Caco-2 (cell line): Measurements from ENCODE around the gene MYORG. TPM values are rescaled to one million over a fixed set of nuclear protein-coding genes. Genes with fewer than 3 reads are reported as not detected.

ENCODE experiments used
- BruUV-seq: library from RNA; stranded (reverse); fragments of 400-500 nt; replicated peaks from 2 replicates; lab custom pipeline; 2021; lab: Mats Ljungman, UMichigan
- CTCF ChIA-PET: fragments of 300-600 bp; sonication (Branson Sonifier 250); formaldehyde crosslinking; loops from one replicate; lab custom pipeline; 2022; ENCODE audit warnings: antibody characterized with exemption; lab: Charles Lee
- POLR2A ChIA-PET: fragments of 300-600 bp; sonication (Branson Sonifier 250); formaldehyde crosslinking; loops from one replicate; lab custom pipeline; 2022; ENCODE audit warnings: antibody characterized with exemption; lab: Charles Lee
- DNase-seq, 2 experiments: peaks; one replicate each; pipeline versions ENCODE4 v3.0.0 to v3.0.0-alpha.2; 2020 to 2022
- H3K27me3 ChIP-seq: replicated peaks from 2 replicates; pipeline ENCODE4 v1.6.0; 2011; ENCODE audit warnings: low read length; ENCODE audit not compliant: control insufficient read depth, insufficient read depth
- H3K36me3 ChIP-seq: 2 replicates; pipeline ENCODE4 v1.5.1; 2011; ENCODE audit warnings: low read length; ENCODE audit not compliant: control insufficient read depth, insufficient read depth
- H3K4me1 ChIP-seq: fragments of 250-450 bp; sonication (Bioruptor Pico); 2 replicates; pipeline ENCODE4 v1.5.1; 2020; ENCODE audit warnings: mild to moderate bottlenecking
- H3K4me3 ChIP-seq: 2 replicates; pipeline ENCODE4 v1.5.1; 2011; ENCODE audit warnings: low read depth, mild to moderate bottlenecking, control low read depth, low read length
- H3K9me3 ChIP-seq: fragments of 250-450 bp; sonication (Bioruptor Pico); 2 replicates; pipeline ENCODE4 v1.5.1; 2020; ENCODE audit warnings: mild to moderate bottlenecking, moderate library complexity
- H3K27ac Mint-ChIP-seq: one replicate; pipeline ENCODE4 v1.8.0; 2022; ENCODE audit warnings: mixed read lengths; ENCODE audit not compliant: unreplicated experiment
- H3K27me3 Mint-ChIP-seq: one replicate; pipeline ENCODE4 v1.8.0; 2022; ENCODE audit warnings: mixed read lengths; ENCODE audit not compliant: insufficient read depth, unreplicated experiment
- H3K36me3 Mint-ChIP-seq: one replicate; pipeline ENCODE4 v1.8.0; 2022; ENCODE audit warnings: mild to moderate bottlenecking, mixed read lengths; ENCODE audit not compliant: insufficient read depth, unreplicated experiment
- H3K4me1 Mint-ChIP-seq: one replicate; pipeline ENCODE4 v1.8.0; 2022; ENCODE audit warnings: low read depth, mixed read lengths; ENCODE audit not compliant: unreplicated experiment
- H3K4me3 Mint-ChIP-seq: one replicate; pipeline ENCODE4 v1.8.0; 2022; ENCODE audit warnings: mild to moderate bottlenecking, moderate library complexity, mixed read lengths; ENCODE audit not compliant: unreplicated experiment
- H3K9me3 Mint-ChIP-seq: one replicate; pipeline ENCODE4 v1.8.0; 2022; ENCODE audit warnings: mixed read lengths; ENCODE audit not compliant: unreplicated experiment
- CTCF ChIP-seq, 2 experiments: fragments of 200-600 bp in 1 of 2; IDR thresholded peaks; 1 replicate in 1 of 2; 2 replicates in 1 of 2; pipeline versions ENCODE4 v1.5.1 to v1.8.0; 2011 to 2022; ENCODE audit warnings: antibody characterized with exemption in 1 of 2, control low read depth in 1 of 2, inconsistent platforms in 1 of 2, low read depth in 1 of 2, low read length in 1 of 2, mild to moderate bottlenecking in 1 of 2, moderate library complexity in 1 of 2; ENCODE audit not compliant: insufficient read depth in 1 of 2, severe bottlenecking in 1 of 2, unreplicated experiment in 1 of 2
- intact Hi-C: fragments of 100-400 bp; cut with micrococcal nuclease; formaldehyde crosslinking; loops from one replicate; pipeline ENCODE4 v1.10.0; 2022; ENCODE audit not compliant: unreplicated experiment
- total RNA-seq: library from RNA; stranded (reverse); gene quantifications from 2 replicates; pipeline ENCODE4 v1.2.3, GENCODE V29; 2022

The MYORG gene
- total RNA-seq, 1 experiment from 2014 or later: 37.3 TPM

GRCh38 chr9:34396276-34397214 is 19.8 kb upstream of the MYORG start:
- DNase-seq: peak in 1 of 2 experiments; percentile 26
- TF ChIP-seq CTCF (IDR thresholded peaks at IDR 0.05; ENCODE audit: insufficient read depth in 1 of 2, low read depth in 1 of 2, low read length in 1 of 2, severe bottlenecking in 1 of 2, unreplicated experiment in 1 of 2): no peak
- H3K4me1 ChIP-seq: no peaks in the 10 kb centered on the region
- Mint-ChIP-seq H3K4me3 (no peak overlapping the region), H3K27ac (no peak overlapping the region), H3K27me3 (no peaks in the 10 kb centered on the region), H3K4me1 (no peaks in the 10 kb centered on the region), H3K9me3 (no peaks in the 10 kb centered on the region), H3K36me3 (peaks cover 2% of the 10 kb centered on the region)
- H3K36me3 ChIP-seq: no peaks in the 10 kb centered on the region
- ChIA-PET POLR2A (no interaction called here), CTCF (interaction anchor here (0.7 kb wide), 1 partner anchor 207 kb away, joined by 3 read pairs; no protein-coding TSS in a partner anchor)
- H3K9me3 ChIP-seq: no peaks in the 10 kb centered on the region
- H3K27me3 ChIP-seq: no peaks in the 10 kb centered on the region
- no peak overlapping the region for H3K4me3 ChIP-seq
- BruUV-seq: no TSS peak
- intact Hi-C loops: no loop called here

- no peaks in the 10 kb centered on the region for H3K9me3 ChIP-seq
- no peak overlapping the region for H3K4me3 Mint-ChIP-seq
- intact Hi-C loops: no loop called here
- H3K9me3 Mint-ChIP-seq: no peaks in the 10 kb centered on the region
- BruUV-seq: no TSS peak
- H3K27me3 Mint-ChIP-seq: peaks cover 6% of the 10 kb centered on the region
- H3K4me1 Mint-ChIP-seq: no peaks in the 10 kb centered on the region
- CTCF ChIA-PET: interaction anchor here (0.6 kb wide), 1 partner anchor 124 kb away, joined by 3 read pairs; no protein-coding TSS in a partner anchor
- no peaks in the 10 kb centered on the region for H3K36me3 Mint-ChIP-seq
- H3K27ac Mint-ChIP-seq: no peak overlapping the region
- no peaks in the 10 kb centered on the region for H3K4me1 ChIP-seq
- no peak overlapping the region for H3K4me3 ChIP-seq
- H3K27me3 ChIP-seq: no peaks in the 10 kb centered on the region
- POLR2A ChIA-PET: no interaction called here
- peak in 1 of 2 experiments; percentile 5 for DNase-seq
- TF ChIP-seq CTCF (IDR thresholded peaks at IDR 0.05; ENCODE audit: insufficient read depth in 1 of 2, low read depth in 1 of 2, low read length in 1 of 2, severe bottlenecking in 1 of 2, unreplicated experiment in 1 of 2): no peak
- no peaks in the 10 kb centered on the region for H3K36me3 ChIP-seq
Observed at GRCh38 chr9:34392511-34392910, 15.8 kb upstream of the MYORG start.

- Mint-ChIP-seq H3K4me3 (no peak overlapping the region), H3K9me3 (no peaks in the 10 kb centered on the region), H3K27me3 (peaks cover 6% of the 10 kb centered on the region), H3K27ac (no peak overlapping the region), H3K4me1 (peaks cover 13% of the 10 kb centered on the region), H3K36me3 (no peaks in the 10 kb centered on the region)
- H3K36me3 ChIP-seq: no peaks in the 10 kb centered on the region
- no peaks in the 10 kb centered on the region for H3K27me3 ChIP-seq
- H3K4me1 ChIP-seq: no peaks in the 10 kb centered on the region; the same call in 1 of the 2 replicates
- DNase-seq: no peak
- no TSS peak for BruUV-seq
- ChIA-PET CTCF (no interaction called here), POLR2A (no interaction called here)
- no peak overlapping the region for H3K4me3 ChIP-seq
- H3K9me3 ChIP-seq: no peaks in the 10 kb centered on the region
- intact Hi-C loops: no loop called here
- TF ChIP-seq CTCF (IDR thresholded peaks at IDR 0.05; ENCODE audit: insufficient read depth in 1 of 2, low read depth in 1 of 2, low read length in 1 of 2, severe bottlenecking in 1 of 2, unreplicated experiment in 1 of 2): no peak
Observed at GRCh38 chr9:34387239-34387638, 10.5 kb upstream of the MYORG start.
